NCI-H748 (cell line): ENCODE measurements around the gene MITF.

Experiments used
- DNase-seq: peaks from one replicate; lab custom pipeline; 2025; ENCODE audit not compliant: unreplicated experiment; lab: John Stamatoyannopoulos, UW

MITF gene

GRCh38 chr3:69725994-69726571 lies 13.2 kb upstream of the MITF start:
- DNase-seq = no peak

DNA sequence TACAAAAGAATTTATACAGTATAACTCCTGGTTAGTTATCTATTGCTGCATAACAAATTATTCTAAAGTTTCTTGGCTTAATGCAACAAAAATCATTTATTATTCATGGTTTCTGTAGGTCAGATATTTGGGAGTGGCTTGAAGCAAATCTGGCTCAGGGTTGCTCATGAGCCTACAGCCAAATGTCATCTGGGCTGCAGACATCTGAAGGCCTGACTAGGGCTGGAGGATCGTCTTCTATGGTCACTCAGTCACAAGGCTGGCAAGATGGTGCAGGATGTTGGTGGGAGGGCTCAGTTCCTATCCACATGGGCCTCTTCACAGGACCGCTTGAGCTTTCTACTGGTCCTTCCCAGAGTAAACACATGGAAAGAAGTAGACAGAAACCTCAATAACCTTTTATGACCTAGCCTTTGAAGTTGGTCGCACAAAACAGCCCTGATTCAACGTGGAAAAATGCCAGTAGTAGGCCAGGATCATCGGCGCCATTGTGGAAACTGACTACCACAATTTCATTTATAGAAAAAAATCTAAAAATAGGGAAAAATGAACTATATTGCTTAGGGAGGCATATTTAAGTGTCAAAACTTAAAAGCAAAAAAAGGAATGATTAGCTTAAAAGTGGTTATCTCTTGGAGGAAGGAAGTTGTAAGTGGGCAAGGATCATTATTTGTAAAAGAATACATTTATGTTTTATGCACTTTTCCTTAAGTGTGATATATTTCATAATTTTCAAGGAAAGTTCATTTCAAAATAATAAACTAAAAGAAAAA lies 9.9 kb upstream of the MITF start:
- DNase-seq = no peak

DNA sequence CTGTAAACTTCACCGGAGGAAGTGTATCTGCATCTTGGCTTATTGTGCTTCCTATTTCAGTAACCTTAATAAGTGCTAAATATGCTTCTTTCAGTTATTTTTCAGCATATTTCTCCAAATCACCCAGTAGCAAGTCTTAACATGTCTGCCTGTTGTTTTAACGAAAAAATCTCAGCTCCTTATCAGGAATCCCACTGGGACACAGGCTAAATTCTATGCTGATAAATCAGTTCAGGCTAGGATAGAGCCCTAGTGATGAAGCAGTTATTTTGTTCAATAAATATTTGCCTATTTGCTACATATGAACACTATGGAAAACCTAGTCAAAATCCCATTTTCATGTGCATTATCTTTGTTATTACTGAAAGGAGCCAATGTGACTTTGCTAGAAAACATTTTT lies 8.2 kb upstream of the MITF start:
- no peak for DNase-seq

DNA sequence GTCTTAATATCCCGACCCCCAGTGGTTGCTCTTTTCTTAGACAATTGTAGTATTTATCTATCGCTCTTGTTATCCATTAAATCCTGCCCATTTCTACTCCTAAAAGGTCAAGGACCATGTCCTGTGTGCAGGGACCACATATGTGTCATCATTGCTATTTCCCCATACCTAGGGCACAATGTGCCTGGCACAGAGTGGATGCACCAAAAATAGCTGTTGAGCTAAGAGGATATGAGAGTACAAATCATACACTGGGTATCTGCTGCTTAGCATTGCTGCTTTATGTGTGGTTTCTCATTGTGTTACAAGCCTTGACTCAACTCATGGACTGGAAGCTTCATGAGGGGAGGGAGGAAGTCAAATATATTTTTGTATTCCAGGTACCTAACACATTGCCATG lies 3.4 kb upstream of the MITF start:
- DNase-seq = no peak

DNA sequence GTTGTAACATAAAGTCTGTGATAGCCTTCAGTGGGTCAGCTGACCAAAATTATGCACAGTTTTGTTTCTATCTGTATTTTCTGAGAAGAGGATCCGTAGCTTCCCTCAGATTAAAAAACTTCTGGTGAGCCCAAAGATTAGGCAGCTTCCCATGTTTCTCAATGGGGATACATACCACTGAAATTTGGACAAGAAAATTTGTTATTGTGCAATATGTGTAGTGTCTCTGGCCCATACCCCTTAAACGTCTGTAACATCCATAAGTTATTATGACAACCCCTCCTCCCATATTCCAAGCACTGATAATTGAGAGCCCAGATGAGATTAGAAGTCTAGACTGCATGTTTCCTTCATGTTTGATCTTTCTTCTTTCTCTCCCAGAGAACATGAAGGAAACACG lies 1.9 kb upstream of the MITF start:
- no peak for DNase-seq

DNA sequence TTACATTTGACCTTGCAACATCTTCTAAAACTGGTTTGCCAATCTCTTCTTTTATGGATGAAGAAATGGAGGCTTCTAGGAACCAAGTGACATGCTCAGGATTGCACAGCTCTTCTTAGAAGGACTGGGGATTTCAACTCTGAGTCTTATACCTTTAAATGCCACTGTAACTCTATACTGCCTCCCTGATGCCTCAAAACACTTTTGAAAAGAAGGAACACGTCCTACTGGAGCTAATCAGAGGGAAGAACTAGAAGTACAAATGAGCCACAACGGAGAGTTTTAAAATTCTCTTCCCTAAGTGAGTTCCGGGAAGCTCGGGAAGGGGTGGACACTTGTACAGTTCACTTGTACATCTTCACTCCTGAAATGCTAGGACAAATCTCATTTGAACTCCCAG lies 949 bp upstream of the MITF start:
- no peak for DNase-seq

DNA sequence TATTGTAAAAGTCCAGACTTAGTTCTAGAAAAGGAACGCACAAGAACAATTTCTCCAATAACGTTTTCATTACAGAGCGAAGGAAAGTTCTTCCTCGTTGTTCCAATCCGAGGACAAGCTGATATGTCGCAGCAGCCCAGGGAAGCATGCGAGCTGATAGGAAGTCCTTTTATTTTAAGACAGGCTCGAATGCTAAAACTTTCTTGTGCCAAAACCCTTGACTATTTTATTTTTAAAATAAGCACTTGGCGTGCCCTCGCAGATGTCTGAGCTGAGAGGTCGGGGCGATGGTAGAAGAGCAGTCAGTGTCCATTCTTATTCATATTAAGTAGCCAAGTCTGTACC lies 433 bp upstream of the MITF start:
- peak; percentile 42 for DNase-seq

DNA sequence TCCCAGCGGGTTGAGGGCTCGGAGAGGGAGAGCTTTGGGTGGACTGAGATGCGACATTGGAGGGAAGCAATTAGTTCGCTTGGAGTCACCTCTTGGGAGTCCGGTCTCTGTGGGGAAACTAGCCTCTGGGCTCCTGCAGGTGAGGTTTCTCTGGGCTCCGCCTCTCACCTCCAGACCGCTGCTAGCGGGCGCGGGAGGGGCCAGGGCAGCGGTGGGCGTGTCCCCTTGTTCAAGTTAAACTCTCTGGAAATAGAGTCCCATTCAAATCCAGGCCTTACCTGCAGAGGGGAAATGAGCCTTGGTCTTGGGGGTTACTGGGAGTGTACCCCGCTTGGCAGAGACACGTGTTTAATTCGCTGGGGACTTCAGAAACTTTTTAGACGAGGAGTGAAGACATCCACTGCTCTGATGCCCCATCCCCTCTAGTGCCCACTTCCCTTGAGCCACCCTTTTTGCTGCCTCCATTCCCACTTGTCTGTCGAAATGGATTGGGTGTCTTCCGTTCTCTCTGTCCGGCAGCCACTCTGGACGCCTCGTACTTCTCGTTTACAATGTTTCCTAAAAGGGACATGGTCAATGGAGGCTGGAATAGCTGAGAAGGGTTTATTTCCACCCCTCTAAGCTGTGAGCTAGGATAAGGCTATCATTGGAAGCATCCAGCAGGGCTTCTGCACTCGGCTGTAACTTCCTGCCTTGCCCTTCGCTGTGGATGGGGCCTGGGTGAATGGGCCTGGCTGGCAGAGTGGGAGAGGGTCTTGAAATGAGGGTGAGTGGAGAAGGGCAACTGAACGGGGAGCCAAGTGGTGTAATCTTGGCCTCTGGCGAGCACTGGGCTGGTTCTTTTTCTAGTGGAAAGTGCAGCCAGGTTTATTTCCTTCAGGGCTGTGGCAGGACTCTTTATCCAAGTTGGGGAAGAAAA lies 1.1 kb downstream of the MITF start:
- DNase-seq = peak; percentile 43

GRCh38 chr3:69741032-69741767 lies 1.9 kb downstream of the MITF start:
- DNase-seq = no peak

GRCh38 chr3:69742391-69742790 lies 3.1 kb downstream of the MITF start:
- DNase-seq = no peak

DNA sequence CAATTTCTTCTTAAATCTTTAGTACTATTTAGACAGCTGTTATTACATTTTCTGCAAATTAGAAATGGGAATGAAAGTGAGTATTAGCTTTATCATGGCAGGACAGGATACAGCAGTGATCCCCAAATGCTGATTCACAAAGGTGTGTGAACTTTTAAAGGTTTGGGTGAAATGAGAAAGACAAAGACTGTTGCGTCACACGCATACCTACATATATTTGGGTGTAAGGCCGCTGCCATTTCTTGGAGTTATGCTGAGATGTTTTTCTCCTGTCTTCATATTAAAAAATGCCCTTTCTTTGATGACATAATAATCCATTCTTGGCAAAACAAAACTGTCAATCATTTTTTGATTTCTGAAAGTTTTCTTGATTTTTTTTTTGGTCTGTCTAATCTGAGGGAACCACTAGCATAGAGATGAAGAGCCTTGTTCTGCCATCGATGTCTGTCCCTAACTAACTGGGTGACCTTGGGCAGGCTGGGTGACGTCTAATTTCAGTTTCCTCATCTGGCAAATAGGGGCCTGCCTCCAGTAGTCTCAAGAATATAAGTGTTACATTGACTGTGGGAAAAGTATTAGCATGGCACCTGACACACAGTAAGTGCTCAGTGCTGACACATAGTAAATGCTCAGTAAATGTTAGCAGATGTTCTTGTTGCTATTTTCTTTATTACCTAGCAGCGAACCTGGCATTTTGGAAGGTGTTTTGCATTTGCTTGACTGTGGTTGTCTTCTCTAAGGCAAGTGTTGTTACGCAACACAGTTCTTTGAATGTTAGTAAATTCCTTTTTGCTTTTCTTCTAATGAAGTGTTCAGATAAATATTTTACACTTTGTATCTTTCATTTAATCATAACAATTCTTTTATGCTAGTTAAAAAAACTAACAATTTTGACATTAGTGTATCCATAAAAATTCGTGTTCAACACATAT lies 5.0 kb downstream of the MITF start:
- no peak for DNase-seq

DNA sequence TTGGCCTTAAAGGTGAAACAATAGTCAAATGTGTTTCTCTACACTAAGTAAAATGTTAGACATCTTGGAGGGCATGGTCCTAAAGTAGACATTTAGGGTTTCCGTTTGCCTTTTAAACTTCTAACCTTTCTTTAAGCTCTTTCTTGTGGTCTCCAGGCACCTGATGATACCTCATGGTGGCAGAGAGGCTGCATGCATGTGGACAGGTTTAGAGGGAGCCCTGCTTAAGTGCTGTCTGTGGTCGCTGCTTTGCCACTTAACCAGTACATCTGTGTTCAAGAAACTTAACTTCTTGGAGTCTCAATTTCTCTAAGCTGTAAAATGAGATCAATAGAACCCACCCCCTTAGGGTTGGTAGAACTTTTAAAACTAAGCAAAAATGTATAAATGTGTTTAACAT lies 6.2 kb downstream of the MITF start:
- no peak for DNase-seq

GRCh38 chr3:69746119-69746518 lies 6.9 kb downstream of the MITF start:
- DNase-seq = no peak

GRCh38 chr3:69747511-69748258 lies 8.4 kb downstream of the MITF start:
- DNase-seq = no peak

- DNase-seq = no peak
Observed at GRCh38 chr3:69748503-69748902, 9.2 kb downstream of the MITF start.

GRCh38 chr3:69749461-69749860 lies 10.2 kb downstream of the MITF start:
- no peak for DNase-seq

DNA sequence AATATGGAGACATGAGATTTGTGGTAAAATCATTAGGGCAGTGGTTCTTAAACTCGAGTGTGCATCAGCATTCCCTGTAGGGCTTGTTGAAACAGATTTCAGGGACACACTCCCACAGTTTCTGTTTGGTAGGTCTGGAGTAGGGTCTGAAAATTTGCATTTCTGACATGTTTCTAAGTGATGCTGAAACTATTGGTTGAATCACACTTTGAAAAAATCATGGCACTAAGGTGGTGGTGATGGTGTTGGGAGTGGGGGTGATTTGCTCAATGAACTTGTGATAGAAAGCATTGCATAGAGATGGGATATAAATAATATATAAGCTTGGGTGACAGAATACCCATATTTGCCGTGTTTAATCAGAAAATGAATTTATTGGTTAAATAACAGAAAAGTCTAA lies 11.3 kb downstream of the MITF start:
- no peak for DNase-seq

DNA sequence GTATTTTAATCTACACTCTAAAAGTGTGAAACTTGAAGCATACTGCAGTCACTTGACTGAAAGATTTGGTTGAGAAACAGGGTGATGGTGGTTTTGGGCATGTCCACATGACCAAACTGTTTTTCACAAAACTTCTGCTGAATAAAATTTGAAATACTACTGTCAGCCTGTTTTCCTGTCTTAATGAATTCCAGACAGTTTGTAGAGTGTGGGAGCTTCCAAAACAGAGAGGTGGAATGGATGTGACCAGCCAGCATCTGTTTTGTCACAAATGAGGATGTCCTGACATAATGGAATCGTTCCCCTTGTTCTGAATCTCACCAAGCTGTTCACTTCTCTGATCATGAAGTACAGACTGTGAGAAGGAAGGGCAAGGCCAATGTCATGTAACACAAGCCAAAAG lies 11.8 kb downstream of the MITF start:
- DNase-seq = no peak

DNA sequence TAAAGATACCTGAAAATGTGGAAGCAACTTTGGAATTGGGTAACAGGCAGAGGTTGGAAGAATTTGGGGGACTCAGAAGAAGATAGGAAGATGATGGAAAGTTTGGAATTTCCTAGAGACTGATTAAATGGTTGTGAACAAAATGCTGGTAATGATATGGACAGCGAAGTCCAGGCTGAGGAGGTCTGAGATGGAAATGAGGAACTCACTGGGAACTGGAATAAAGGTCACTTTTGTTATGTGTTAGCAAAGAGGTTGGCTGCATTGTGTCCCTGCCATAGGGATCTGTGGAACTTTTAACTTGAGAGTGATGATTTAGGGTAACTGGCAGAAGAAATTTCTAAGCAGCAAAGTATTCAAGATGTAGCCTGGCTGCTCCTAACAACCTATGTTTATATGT lies 13.0 kb downstream of the MITF start:
- no peak for DNase-seq
